ENCODE data around the gene MAN2C1. TPM values are rescaled to one million over a fixed set of nuclear protein-coding genes. Genes with fewer than 3 reads are reported as not detected.
"Not testable (repeated sequence)": the region's sequence is repeated elsewhere in the genome, so short reads cannot be mapped to it uniquely, and the experiment has no call there.

Gene MAN2C1
- polyA plus RNA-seq, 4 donors: 89.4 to 163 (median 135) TPM

GRCh38 chr15:75348034-75348561 lies 20.3 kb downstream of the MAN2C1 start:
- no peak for DNase-seq (ENCODE audit: low read depth in 4 of 4, low spot score in 3 of 4)

- DNase-seq (ENCODE audit: low read depth in 4 of 4, low spot score in 3 of 4): no peak
Observed at GRCh38 chr15:75347222-75348033, 21.0 kb downstream of the MAN2C1 start.

- DNase-seq (ENCODE audit: low read depth in 4 of 4, low spot score in 3 of 4): no peak
Observed at GRCh38 chr15:75346796-75347221, 21.6 kb downstream of the MAN2C1 start, which contains the start of gene NEIL1. NEIL1 (plus strand) TSS chr15:75347039; CDS start chr15:75348906, 1,867 bp downstream.

GRCh38 chr15:75343953-75344352 lies 24.5 kb downstream of the MAN2C1 start:
- not testable (repeated sequence) for DNase-seq (ENCODE audit: low read depth in 4 of 4, low spot score in 3 of 4)

GRCh38 chr15:75342221-75342620 lies 26.2 kb downstream of the MAN2C1 start:
- no peak for DNase-seq (ENCODE audit: low read depth in 4 of 4, low spot score in 3 of 4)

GRCh38 chr15:75339531-75340240 lies 28.7 kb downstream of the MAN2C1 start:
- no peak for DNase-seq (ENCODE audit: low read depth in 4 of 4, low spot score in 3 of 4)

- DNase-seq (ENCODE audit: low read depth in 4 of 4, low spot score in 3 of 4): no peak
Observed at GRCh38 chr15:75338661-75339240, 29.7 kb downstream of the MAN2C1 start.

- DNase-seq (ENCODE audit: low read depth in 4 of 4, low spot score in 3 of 4): peak; percentile 86 to 93 (median 92)
Observed at GRCh38 chr15:75335705-75336355, 32.6 kb downstream of the MAN2C1 start, which contains the start of gene COMMD4. COMMD4 (plus strand) TSS chr15:75336063; CDS start chr15:75336090, 27 bp downstream.

- no peak for DNase-seq (ENCODE audit: low read depth in 4 of 4, low spot score in 3 of 4)
Observed at GRCh38 chr15:75335313-75335704, 33.1 kb downstream of the MAN2C1 start.

- DNase-seq (ENCODE audit: low read depth in 4 of 4, low spot score in 3 of 4): not testable (repeated sequence)
Observed at GRCh38 chr15:75333654-75334419, 34.6 kb downstream of the MAN2C1 start.

- DNase-seq (ENCODE audit: low read depth in 4 of 4, low spot score in 3 of 4): not testable (repeated sequence)
Observed at GRCh38 chr15:75332093-75332492, 36.3 kb downstream of the MAN2C1 start.

- DNase-seq (ENCODE audit: low read depth in 4 of 4, low spot score in 3 of 4): no peak
Observed at GRCh38 chr15:75329571-75329970, 38.8 kb downstream of the MAN2C1 start.

GRCh38 chr15:75328493-75329314 lies 39.7 kb downstream of the MAN2C1 start:
- DNase-seq (ENCODE audit: low read depth in 4 of 4, low spot score in 3 of 4): no peak

- DNase-seq (ENCODE audit: low read depth in 4 of 4, low spot score in 3 of 4): no peak
Observed at GRCh38 chr15:75327491-75327890, 40.9 kb downstream of the MAN2C1 start.

GRCh38 chr15:75327005-75327404 lies 41.4 kb downstream of the MAN2C1 start:
- DNase-seq (ENCODE audit: low read depth in 4 of 4, low spot score in 3 of 4): no peak

GRCh38 chr15:75325922-75326321 lies 42.5 kb downstream of the MAN2C1 start:
- no peak for DNase-seq (ENCODE audit: low read depth in 4 of 4, low spot score in 3 of 4)

GRCh38 chr15:75321711-75322110 lies 46.7 kb downstream of the MAN2C1 start:
- no peak for DNase-seq (ENCODE audit: low read depth in 4 of 4, low spot score in 3 of 4)

GRCh38 chr15:75319231-75319897 lies 49.0 kb downstream of the MAN2C1 start:
- DNase-seq (ENCODE audit: low read depth in 4 of 4, low spot score in 3 of 4): not testable (repeated sequence)

Measured in right renal pelvis (tissue), 4 donors.